ENCODE data around the gene RAB5A.
"Not testable (repeated sequence)": the region's sequence is repeated elsewhere in the genome, so short reads cannot be mapped to it uniquely, and the experiment has no call there.

Gene RAB5A, protein sequence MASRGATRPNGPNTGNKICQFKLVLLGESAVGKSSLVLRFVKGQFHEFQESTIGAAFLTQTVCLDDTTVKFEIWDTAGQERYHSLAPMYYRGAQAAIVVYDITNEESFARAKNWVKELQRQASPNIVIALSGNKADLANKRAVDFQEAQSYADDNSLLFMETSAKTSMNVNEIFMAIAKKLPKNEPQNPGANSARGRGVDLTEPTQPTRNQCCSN

DNA sequence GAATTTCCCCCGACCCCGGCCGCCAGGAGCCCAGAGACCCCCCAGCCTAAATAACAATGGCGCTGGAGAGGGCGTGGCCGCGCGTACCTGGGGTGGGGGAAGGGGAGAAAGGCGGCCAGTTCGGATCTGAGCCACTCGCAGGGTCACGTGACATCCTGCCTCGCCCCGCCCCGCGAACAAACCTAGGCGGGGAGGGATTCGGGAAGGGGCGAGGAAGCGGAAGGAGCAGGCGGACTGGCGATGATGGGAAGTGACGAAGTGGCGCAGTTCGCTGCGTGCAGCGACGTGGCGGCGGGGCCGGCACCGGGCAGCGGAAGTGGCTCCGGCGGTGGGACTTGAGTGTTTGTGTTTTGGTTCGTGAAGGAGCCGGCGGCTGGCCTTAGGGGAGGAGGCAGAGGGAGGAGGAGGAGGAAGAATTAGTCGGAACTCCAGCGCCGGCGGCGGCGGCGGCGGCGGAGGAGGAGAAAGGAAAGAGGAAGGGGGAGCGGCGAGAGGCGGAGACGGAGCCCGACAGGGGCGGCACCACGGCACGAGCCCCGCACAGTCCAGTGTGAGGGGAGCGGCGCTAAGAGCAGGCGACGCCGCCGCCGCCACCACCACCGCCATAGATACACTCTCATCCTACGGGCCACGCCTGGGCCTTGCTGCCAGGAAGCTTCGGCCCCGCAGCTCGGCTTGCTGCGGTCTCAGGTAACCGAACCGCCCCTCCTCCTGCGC is at the start of gene RAB5A:
RAB5A (plus strand) TSS at position 266 of the 717 bp plus-strand sequence. CDS start 3,802 bp downstream, outside the sequence.
- peak; percentile 90 to 94 for DNase-seq (ENCODE audit: low read depth in 2 of 2, low spot score in 1 of 2)

DNA sequence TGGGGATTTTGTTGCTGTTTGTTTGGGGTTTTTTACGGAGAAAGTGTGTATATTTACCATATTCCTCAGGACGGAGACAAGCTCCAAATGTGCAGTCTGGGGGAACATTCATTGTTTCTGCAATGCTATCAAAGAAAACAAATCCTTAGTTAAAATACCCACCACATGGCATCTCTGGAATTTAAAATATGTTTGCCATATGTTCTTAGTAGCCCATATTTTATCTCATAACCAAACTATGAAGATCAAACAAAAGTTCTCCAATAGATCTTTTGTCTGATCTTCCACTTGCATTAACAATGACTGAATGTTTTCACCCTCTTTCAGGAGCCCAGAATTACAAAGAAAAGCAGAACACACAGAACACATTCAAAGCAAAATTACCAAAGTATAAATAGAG is 48.2 kb upstream of the RAB5A start:
- DNase-seq (ENCODE audit: low read depth in 2 of 2, low spot score in 1 of 2), result no peak

DNA sequence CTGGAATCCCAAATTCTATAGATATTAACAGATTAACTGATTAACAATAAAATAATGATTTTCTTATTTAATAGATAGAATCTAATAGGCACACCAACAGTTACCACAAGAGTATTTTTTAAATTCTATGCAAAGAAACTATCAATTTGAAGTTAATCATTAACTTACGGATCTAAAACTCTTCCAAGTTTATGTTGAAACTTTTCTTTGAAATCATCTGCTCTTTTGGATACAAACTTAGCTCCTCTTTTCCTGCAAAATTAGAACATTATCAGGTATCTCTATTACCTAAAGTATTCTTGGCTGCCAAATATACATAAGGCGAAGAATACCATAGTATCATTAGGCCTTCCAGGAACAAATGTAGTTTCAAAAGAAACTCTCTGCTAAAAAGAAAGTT is 47.6 kb upstream of the RAB5A start:
- no peak for DNase-seq (ENCODE audit: low read depth in 2 of 2, low spot score in 1 of 2)

DNA sequence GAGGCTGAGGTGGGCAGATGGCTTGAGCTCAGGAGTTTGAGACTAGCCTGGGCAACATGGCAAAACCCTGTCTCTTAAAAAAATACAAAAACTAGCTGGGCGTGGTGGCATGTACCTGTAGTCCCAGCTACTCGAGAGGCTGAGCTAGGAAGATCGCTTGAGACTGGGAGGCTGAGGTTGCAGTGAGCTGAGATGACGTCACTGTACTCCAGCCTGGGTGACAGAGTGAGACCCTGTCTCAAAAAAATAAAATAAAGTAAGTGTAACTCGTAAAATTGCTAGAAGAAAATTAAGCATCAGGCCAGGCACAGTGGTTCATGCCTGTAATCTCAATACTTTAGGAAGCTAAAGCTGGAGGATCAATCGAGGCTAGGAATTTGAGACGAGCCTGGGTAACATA is 47.1 kb upstream of the RAB5A start:
- not testable (repeated sequence) for DNase-seq (ENCODE audit: low read depth in 2 of 2, low spot score in 1 of 2)

DNA sequence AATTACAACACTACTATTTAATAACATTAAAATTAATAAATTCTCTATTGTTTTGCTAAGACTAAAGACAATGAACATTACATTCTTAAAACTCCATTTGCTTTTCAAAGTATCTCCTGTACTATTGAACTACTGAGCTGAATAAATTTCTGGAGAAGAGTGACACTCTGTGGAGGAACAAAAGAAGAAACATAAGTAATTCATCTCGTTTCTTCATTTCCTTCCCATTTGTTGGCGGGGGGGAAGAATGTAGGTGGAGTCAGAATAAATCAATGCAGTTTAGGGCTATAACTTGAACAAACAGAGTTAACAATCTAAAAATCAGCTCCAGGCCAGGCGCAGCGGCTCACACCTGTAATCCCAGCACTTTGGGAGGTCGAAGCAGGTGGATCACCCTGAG is 45.6 kb upstream of the RAB5A start:
- DNase-seq (ENCODE audit: low read depth in 2 of 2, low spot score in 1 of 2), result no peak

DNA sequence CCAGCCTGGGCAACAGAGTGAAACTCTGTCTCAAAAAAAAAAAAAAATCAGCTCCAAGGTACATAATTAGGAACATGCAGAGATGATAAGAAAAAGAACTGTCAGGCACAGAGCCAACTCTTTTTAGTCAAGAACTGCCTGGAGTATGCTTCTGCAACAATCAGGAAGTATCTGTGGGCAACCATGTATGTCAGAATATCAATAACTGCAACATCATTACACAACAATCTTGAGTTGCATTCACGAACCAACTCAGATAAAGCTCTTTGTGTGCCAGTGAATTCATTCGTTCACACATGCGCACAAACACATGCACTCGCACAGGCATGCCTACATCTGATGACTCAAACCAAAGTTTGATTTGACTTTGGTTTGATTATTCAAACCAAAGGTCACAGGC is 45.0 kb upstream of the RAB5A start:
- no peak for DNase-seq (ENCODE audit: low read depth in 2 of 2, low spot score in 1 of 2)

DNA sequence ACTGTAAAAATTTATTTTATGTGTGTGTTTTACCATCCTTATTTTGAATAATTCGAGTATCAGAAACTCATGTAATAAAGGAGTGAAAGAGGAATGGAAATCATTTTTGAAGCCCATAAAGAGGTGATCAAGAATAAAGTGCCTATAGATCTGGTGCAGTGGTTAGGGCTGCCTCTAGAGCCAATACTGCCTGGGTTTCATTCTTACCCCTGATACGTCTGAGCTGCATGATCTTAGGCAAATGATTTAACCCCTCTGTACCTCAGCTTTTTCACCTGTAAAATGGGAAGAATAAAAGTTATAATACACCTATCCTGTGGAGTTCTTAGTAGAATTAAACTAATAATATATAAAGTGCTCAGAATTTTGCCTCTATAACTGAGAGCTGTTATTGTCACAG is 43.2 kb upstream of the RAB5A start:
- DNase-seq (ENCODE audit: low read depth in 2 of 2, low spot score in 1 of 2), result no peak

DNA sequence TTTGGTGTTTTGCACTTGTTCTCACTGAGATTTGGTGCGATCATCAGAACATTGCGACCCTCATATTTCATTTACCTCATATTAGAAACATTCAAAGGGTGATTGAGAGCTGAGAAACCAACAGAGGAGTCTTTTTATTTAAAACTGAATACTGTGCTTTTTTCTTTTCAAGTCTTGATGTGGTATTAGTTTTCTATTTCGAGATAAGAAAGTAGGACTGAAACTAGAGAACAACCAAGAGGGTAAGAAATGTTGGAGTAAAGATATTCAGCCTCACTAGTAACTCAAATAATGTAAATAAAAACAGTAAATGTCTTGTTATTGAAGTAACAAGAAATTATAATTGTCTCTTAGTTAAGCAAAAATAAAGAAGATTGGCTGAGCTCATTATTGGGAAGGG is 39.4 kb upstream of the RAB5A start:
- no peak for DNase-seq (ENCODE audit: low read depth in 2 of 2, low spot score in 1 of 2)

DNA sequence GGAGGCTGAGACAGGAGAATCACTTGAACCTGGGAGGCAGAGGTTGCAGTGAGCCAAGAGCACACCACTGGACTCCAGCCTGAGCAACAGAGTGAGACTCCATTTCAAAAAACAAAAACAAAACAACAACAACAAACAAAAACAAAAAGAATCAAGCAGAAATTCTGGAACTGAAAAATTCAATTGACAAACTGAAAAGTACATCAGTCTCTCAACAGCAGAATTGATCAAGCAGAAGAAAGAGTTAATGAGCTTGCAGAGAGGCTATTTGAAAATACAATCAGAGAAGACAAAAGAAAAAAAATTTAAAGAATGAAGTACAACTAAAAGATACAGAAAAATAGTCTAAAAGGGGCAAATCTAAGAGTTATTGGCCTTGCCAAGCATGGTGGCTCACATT is 35.4 kb upstream of the RAB5A start:
- no peak for DNase-seq (ENCODE audit: low read depth in 2 of 2, low spot score in 1 of 2)

DNA sequence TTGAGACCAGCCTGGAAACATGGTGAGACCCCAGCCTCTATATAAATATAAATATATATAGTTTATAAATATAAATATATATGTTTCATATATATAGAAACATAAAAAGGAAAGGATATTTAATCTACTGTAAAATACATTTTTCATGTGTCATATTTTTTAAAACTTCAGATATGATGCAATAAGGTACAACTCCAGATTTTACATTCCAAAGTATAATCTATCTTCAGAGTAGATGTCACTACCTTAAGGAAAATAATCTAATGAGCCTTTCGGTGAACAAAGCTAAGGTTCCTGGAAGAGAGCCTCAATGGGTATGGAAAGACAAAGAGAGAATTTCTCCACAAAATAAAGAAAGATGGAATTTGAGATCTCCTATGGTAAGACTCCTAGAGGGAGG is 29.7 kb upstream of the RAB5A start:
- no peak for DNase-seq (ENCODE audit: low read depth in 2 of 2, low spot score in 1 of 2)

DNA sequence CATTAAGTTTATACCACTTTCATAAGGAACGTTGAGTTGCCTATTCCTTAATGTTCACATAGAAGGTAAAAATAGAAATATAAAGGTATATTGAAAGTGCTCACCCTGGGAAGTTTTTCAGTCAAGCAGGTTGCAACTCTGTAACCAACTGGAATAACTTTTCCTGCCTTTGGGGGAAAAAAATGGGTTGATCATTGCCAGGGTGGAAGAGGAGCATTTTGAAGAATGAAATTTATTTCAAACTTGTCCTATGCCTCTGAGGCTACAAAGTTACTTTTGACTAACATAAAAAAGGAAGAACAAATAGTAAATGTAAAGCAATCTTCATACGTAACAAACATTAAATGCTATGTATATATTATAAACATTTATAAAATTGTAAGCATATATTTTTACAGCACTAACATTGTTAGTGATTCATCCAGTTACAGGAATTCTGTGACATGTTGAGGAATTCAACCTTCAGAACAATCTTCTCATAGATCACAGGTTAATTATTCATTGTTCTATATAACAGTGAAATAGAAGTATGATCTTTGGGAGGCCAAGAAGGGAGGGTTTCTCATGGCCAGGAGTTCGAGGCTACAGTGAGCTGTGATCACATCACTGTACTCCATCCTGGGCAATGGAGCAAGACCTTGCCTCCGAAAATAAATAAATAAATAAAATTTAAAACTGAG is 26.4 kb upstream of the RAB5A start:
- DNase-seq (ENCODE audit: low read depth in 2 of 2, low spot score in 1 of 2), result no peak

DNA sequence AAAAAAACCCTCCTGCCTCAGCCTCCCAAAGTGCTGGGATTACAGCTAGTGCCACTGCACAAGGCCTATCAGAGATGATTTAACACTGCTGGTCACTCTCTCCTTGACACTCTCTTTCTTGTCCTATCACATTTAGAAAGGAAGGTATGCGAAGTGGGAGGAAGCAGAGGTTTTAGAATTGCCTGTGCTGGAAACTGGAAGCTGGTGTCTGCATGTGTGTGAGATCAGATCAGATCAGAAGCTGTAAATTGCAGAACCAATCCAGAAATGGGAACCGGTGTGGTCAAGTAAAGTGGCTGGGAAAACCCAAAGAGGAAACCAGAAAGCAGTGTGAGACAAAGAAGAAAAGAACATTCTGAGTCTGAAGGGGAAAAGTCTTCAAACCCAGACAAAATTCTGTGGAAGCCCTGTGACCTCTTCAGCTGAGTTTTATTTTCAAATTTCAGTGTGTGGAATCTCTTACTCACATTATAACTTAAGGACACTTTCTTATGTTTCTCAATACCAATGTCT is 15.7 kb upstream of the RAB5A start:
- no peak for DNase-seq (ENCODE audit: low read depth in 2 of 2, low spot score in 1 of 2)

DNA sequence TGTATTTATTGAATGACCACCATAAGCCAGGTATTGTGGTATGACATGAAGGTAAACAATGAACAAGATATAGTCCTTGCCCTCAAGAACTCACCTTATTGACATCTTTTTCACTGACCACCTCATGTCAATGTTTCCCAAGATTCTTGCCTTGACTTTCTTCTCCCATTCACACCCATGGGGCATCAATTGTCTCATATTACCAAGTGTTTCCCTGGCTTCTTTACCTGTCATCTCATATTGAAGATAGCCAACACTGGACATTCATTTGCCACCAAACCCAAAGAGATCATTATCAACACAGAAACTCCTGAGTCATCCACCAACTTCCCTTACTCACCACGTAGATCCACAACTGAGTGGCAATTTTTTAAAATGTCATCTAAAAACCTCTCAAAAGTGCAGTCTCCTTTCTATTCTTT is 15.1 kb upstream of the RAB5A start:
- DNase-seq (ENCODE audit: low read depth in 2 of 2, low spot score in 1 of 2), result no peak

DNA sequence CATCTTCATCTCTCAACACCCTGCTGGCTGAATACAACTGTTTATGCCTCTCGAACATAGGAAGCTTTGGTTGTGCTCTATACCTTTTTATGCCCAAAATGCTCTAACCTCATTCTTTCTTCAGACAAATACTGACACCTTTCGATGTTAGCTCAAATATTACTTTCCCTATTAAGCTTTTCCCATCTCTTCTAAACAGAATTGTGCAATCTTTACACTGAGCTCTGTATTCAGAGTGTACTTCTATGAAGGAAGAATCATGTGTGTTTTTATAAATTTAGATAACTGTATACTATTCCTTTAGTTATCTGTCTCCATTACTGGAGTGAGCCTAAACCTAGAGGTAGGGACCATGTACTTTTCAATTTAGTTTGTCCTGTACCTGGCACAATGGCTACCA is 14.5 kb upstream of the RAB5A start:
- DNase-seq (ENCODE audit: low read depth in 2 of 2, low spot score in 1 of 2), result no peak

DNA sequence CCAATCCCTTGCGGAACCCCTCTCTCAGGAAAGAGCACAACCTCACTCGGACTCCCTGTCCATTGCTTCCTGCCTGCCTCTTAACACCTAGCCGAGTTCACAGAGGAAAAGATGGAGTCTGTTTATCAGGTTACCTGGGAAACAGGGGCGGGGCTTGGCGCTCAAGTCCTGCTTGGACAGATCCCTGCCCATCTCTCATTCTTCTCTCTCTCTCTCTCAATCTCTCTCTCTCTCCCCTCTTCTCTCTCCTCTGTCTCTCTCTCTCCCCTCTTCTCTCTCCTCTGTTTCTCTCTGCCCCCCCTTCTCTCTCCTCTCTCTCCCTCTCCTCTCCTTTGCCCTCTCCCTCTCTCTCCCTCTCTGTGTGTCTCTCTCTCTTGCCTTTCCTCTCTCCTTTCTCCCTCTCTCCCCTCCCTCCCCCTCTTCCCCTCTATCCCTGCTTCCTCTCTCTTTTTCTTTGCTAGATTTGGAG is 12.8 kb upstream of the RAB5A start, which contains the start of gene EFHB:
EFHB (minus strand) TSS at position 120 of the 469 bp plus-strand sequence. CDS start 199 bp downstream, outside the sequence.
- DNase-seq (ENCODE audit: low read depth in 2 of 2, low spot score in 1 of 2), result no peak

DNA sequence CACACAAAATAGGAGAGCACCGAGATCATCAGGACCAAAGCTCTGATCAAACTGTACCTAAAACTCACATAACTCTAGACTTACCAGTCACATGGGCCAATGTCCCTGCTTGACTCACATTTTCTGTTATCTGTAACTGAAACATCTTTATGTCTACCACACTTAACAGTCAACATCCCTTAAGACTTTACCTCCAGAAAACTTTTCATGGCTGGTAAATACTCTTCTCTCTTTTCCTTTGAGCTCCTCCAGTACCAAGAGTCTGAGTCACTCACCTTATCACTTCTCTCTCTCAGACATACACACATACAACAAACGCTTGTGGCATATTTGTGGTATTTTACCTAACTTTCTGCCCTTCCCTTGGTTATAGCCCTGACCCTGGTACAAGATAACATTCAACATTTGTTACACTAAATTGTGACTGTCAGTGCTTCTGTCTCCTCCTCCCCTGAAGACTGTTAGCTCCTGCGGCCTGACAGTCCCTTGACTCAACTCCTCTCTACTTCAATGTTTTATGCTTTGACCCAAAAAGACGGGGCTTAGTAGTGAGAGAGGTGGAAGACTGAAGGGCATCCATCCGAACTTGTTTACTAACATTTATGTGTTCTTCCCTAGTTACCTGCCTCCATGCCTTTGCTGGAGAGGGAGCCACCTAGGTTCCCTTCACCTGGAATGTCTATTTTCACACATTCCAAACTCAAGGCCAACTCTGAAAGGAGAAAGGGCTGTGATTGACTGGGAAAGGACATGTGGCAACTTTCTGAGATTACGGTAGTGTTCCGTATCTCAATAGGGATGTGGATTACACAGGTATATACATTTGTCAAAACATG is 9.2 kb upstream of the RAB5A start:
- no peak for DNase-seq (ENCODE audit: low read depth in 2 of 2, low spot score in 1 of 2)

DNA sequence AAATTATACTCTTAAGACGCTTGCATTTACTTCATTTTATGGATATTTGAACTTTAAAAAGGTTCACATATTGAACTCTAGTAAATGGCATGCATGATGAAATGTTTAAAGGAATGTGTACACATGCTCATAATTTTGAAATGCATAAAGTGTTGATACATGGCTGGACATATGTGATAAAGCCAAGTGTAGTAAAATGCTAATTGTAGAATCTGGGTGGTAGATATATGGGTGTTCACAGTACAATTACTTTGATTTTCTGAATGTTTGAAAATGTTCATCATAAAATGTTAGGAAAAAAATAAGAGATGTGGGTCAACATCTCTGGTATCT is 8.6 kb upstream of the RAB5A start:
- no peak for DNase-seq (ENCODE audit: low read depth in 2 of 2, low spot score in 1 of 2)

DNA sequence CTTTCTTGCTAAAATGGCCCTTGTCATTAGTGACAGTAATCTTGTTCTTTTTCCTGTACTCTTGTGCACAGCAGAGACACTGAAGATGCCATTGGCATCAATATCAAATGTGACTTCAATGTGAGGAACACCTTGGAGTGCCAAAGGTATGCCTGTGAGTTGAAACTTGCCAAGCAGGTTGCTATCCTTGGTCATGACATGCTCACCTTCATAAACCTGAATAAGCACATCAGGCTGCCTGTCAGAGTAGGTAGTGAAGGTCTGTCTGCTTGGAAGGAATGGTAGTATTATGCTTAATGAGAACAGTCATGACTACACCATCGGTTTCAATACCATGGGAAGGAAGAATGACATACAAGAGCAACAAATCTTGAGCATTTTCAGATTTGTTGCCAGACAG is 6.3 kb upstream of the RAB5A start:
- no peak for DNase-seq (ENCODE audit: low read depth in 2 of 2, low spot score in 1 of 2)

DNA sequence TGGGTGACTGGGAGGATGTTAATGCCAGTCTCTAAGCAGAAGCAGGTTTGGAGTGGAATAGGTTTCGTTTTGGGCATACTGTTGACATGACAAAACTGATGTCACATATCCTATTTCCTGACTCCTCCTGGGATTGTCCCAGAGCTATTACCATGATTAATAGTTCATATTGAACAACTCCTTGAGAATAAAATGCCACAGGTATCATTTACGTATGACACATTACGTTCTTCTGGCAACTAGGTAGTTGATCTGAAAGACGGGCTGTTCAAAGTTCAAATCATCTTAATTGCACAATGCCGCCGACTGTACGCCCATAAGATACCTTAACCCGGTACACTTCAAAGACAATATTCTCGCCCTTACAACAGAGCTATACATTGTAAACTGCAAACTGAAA is 1.4 kb upstream of the RAB5A start:
- DNase-seq (ENCODE audit: low read depth in 2 of 2, low spot score in 1 of 2), result no peak

DNA sequence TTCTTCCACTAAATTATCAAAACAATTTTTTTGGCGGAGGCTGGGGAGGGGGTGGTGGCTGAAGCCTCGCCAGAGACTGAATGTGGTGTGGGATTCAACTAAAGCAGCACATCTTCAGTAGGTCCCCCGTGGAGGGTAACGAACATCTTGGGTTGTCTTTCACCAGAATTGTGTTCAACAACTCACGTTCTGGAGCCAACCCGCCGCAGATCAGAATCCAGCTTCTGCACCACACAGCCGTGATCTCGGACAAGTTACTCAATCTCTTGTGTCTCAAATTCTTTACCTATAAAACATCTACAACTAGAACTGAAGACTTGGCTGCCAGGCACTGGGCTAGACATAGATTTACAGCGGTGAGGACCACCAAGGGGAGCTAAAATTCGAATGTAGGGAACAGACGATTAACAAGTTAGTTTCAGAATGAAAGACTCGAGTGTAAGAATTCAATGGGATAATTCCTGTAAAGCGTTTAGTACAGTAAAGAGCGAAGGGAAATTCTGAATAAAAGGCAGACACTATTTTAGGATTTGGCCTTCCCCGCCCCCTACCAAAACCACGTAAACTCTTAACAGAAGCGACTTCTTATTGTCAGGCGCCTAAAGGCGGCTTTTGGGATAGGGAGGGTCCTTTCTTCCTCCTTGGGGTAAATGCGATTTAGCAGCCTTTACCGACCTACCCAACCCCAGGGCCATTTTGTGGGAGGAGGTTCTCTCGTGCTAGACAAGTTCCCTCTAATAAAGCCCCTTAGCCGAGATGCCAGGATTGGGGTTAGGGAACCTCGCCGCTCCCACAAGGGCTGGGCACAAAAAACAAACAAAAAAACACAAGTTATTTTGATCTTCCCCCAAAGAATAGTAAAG is 697 bp upstream of the RAB5A start:
- no peak for DNase-seq (ENCODE audit: low read depth in 2 of 2, low spot score in 1 of 2)
